Ovary (tissue), 3 donors: ENCODE measurements around the gene SLC16A12.

ENCODE experiments used
- EP300 ChIP-seq: sonication (generic); formaldehyde crosslinking; IDR thresholded peaks from one replicate; pipeline ENCODE4 v1.6.1; 2017; ENCODE audit warnings: antibody characterized with exemption
- POLR2A ChIP-seq: fragments of 450-650 bp; IDR thresholded peaks from one replicate; pipeline ENCODE4 v1.6.1; 2017; ENCODE audit warnings: antibody characterized with exemption, mild to moderate bottlenecking, moderate library complexity
- TF ChIP-seq, protein P1 (sequence below), 3 donors: fragments of 450-650 bp in 2 of 3; fragments of 200-600 bp in 1 of 3; IDR thresholded peaks; one replicate each; pipeline versions ENCODE4 v1.5.1 to v1.8.0; 2016 to 2022; ENCODE audit warnings: antibody characterized with exemption in 3 of 3, mild to moderate bottlenecking in 1 of 3
- donor health status: DM: no; HTN: no; CAD: no.

DNA sequence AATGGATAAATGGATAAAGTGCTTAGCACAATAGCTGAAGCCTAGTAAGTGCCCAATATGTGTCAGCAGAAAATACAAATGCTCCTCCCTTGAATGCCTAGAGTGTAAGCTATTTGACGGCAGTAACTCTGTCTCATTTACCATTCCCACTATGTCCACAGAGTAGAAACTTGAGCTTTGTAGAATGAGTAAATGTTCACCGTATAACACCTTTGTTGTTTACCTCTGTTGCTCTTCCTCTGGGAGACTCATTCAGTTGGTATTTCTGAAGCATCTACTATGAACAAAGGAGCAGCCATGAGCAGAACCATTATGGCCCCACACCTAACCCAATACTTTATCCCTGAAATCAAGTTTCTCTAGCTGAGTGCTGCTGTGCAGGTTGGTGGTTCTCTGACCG lies 8.4 kb upstream of the SLC16A12 start:
- TF ChIP-seq POLR2A (no peak), EP300 (no peak)
- TF ChIP-seq, protein P1, sequence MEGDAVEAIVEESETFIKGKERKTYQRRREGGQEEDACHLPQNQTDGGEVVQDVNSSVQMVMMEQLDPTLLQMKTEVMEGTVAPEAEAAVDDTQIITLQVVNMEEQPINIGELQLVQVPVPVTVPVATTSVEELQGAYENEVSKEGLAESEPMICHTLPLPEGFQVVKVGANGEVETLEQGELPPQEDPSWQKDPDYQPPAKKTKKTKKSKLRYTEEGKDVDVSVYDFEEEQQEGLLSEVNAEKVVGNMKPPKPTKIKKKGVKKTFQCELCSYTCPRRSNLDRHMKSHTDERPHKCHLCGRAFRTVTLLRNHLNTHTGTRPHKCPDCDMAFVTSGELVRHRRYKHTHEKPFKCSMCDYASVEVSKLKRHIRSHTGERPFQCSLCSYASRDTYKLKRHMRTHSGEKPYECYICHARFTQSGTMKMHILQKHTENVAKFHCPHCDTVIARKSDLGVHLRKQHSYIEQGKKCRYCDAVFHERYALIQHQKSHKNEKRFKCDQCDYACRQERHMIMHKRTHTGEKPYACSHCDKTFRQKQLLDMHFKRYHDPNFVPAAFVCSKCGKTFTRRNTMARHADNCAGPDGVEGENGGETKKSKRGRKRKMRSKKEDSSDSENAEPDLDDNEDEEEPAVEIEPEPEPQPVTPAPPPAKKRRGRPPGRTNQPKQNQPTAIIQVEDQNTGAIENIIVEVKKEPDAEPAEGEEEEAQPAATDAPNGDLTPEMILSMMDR (IDR thresholded peaks at IDR 0.05), result no peak
